DMS 273 (cell line): ENCODE measurements around the gene ZFYVE28.

Experiments
- DNase-seq: peaks from one replicate; lab custom pipeline; 2025; ENCODE audit not compliant: unreplicated experiment; lab: John Stamatoyannopoulos, UW

ZFYVE28 gene

GRCh38 chr4:2334826-2335728, 83.4 kb downstream of the ZFYVE28 start:
- DNase-seq = no peak

GRCh38 chr4:2333916-2334644, 84.4 kb downstream of the ZFYVE28 start:
- DNase-seq = no peak

DNA sequence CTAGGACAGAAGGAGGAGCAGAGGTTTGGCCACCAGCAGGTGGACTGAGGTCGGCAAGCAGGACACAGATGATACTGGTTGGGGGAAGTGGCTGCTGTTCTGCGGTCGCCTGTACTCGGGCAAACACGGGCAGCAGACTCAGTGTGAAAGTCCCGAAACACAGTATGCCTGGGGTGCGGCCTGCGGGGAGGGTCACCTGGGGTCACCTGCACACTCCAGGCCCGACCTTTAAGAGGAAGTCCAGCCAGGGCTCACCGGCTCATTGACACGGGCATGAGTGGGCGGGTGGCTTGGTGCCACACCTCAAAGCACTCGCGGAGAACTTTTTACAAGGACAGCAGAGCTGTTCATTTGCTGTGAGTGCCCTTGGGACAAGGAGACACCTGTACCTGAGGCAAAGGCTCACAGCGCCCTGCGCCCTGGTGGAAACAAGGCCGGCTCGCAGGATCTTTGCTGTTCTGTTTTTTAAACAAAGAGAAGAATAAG, 85.0 kb downstream of the ZFYVE28 start:
- no peak for DNase-seq

DNA sequence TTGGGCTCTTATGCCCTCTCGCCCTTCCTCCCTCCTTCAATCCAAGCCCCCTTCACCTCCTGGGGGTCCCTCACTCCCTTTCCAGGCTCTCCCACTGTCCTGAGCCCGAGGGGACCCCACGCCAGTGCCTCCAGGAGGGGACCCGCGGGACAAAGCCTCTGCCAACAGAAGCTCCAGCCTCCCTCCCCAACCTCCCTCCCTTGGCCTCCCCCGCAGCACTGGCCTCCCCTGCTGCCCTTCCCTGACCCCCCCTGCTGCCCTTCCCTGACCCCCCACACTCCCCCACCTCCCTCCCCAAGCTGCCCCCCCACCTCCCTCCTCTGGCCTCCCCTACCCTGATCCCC, 85.5 kb downstream of the ZFYVE28 start:
- DNase-seq = no peak

DNA sequence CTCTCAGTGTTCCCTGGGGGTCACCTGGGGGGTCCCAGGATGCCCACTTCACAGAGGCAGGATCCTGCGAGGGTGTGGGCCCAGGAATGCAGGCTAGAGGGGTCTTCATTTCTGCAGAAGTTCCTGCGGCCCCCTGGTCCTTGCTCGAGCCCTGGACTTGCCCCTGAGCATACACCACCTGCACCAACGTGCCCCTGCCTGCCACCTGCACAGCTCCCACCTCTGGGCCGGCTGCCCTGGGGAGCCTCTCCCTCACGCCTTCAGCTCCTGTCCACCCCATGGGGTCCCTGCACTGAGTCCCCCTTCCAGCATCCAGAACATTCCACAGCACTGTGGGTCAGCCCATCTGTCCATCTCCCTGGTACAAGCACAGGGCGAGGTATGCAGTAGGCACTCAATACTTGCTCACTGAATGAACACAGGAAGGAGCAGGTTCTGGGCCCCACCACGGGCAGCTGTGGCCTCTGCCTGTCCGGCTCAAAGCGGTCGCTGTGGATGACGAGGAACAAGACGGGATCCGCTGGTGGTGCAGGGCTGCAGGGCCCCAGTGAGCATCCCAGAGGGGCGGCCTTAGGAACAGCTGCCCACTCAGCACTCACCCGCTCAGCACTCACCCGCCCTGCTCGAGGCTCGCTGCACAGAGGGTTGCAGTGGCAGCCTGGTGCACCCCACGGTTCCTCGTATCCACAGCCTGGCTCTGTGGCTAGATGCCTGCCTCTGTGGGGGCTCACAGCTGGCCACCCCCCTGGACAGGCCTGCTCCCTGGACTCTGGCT, 86.1 kb downstream of the ZFYVE28 start:
- no peak for DNase-seq

DNA sequence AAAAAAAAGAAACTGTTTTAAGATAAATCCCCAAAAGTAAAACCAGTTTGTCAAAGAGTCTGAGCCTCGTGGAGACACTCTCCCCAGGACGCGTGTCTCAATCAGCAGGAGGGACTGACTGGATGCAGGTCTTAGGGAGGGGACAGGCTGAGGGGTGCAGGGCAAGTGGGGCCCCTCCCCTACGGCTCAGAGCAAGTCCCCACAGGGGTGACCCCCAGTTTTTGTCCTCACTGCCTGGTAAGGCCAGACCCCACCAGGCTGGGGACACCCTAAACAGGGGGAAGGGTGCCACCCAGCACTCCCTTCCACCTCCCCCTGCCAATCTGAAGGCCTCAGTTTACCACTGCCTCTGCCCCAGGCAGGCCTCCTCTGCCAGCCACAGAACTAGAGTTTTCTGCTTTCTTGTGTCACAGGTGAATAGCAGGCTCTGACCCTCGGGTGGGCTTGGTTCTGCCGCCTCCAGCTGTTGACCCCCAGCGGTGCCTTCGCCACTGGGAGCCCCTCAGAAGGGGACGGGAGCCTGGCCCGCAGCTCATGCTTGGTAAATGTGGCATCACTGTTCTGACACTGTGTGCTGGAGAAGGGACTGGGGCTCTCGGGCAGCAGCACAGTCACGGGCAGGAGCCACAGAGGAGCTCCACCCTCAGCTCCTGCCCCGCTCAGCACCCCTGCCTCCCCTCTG, 86.8 kb downstream of the ZFYVE28 start:
- DNase-seq = no peak

GRCh38 chr4:2331043-2331420, 87.4 kb downstream of the ZFYVE28 start:
- DNase-seq = no peak

- DNase-seq = no peak
These were observed 88.1 kb downstream of the ZFYVE28 start for GRCh38 chr4:2330091-2331042.

DNA sequence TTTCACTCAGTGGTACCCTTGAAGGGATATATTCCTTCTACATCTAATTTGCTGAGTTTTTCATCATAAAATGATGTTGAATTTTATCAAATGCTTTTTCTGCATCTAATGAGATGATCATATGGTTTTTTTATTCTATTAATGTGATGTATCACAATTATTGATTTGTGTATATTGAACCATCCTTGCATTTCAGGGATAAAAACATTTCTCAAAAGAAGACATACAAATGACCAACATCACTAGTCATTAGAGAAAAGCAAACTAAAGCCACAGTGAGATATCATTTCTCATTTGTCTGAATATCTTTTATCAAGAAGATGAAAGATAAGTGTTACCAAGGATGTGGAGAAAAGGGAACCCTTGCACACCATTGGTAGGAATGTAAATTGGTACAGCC, 90.9 kb downstream of the ZFYVE28 start:
- DNase-seq = no peak

DNA sequence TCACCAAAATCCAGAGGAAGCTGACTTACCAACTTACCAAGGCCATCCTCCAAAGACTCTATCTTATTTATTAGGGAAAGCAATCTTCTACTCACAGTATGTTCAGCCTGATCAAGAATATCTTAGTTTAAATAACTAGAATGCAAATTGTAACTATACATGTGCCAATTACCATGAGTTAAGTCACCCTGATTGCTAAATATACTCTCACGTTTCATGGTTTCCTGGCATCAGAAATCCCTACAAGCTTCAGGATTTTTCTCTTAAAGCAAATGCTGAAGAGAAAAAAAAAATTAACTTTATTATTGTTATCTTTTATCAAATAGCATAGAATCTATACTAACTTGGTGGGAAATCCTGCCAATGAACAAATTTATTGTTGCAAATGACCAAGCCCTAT, 93.6 kb downstream of the ZFYVE28 start:
- DNase-seq = no peak

- peak; percentile 56 for DNase-seq
These were observed 95.6 kb downstream of the ZFYVE28 start for GRCh38 chr4:2322841-2323240.

- DNase-seq = no peak
These were observed 96.2 kb downstream of the ZFYVE28 start for GRCh38 chr4:2322227-2322626.

DNA sequence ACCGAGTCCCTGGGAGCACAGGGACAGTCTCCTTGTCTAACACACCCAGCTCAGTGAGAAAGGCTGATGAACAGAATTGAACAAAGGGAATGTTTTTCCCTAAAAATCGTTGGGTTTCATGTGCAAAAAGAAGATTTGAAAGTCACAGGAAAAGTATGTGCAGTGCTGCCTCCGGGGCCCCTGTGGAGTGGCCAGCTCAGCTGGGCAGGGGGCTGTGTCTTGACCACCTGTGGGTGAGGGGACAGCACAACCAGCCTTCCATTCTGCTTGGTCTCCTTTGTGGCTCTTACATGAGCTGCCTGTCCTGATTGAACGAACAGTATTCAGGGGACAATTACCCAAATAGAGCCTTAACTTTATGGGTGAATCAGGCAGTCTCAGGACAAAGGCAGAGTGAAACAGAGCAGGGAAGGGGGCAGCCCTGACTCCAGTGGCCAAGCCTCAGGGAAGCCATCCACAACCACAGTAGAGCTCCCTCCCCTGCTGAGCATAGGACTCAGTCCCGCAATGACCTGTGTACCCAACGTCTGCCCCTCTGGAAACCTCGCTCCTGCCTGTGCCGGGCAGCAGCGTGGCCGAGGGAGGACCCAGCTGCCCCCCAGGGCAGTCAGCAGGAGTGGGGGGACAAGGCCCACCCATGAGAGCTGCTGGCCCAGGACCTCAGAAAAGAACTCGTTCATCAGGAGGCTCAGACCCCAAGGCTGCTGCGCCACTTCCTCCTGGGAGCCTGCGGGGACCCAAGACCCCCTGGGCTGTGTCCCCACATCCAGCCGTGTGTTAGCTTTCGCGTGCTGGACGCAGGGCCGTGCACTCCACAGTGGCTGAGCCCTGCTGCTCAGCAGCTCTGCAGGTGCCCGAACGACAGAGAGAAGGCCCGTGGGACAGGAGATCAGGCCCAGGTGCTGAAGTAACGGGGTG, 96.9 kb downstream of the ZFYVE28 start:
- DNase-seq = no peak

- no peak for DNase-seq
These were observed 97.7 kb downstream of the ZFYVE28 start for GRCh38 chr4:2320746-2321145.

DNA sequence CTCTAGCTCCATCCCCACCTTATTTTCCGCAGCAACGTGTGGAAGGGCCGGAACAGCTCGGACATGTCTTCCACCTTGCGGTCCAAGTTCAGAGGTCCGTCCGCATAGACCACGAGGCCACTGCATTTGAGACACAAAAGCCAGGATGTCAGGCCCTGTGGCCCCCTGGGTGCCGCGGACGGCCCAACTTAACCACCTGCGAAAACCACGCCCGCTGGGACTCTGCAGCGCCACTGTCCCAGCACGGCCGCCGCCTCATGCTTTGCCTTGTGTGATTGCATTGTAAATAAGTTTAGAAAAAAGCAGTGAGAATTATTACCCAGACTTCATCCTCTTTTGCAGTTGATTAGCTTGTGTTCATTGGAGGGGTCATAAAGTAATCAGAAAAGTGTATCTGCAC, 98.3 kb downstream of the ZFYVE28 start:
- DNase-seq = no peak

GRCh38 chr4:2318885-2319284, 99.6 kb downstream of the ZFYVE28 start:
- no peak for DNase-seq

DNA sequence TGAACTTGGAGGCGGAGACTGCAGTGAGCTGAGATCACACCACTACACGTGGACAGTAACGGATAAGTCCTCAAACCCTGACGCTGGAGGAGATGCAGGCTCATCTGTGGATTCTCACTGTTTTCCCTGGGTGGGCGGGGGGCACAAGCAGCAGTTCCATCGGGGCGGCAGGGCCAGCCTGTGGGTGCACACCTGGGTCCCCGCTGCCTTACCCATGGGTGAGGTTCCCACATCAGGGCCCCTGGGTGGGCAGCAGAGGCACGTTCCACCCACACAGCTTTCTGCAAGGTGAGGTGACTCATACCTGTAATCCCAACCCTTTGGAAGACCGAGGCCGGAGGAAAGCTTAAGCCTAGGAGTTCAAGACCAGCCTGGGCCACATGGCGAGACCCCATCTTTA, 100.0 kb downstream of the ZFYVE28 start:
- no peak for DNase-seq

DNA sequence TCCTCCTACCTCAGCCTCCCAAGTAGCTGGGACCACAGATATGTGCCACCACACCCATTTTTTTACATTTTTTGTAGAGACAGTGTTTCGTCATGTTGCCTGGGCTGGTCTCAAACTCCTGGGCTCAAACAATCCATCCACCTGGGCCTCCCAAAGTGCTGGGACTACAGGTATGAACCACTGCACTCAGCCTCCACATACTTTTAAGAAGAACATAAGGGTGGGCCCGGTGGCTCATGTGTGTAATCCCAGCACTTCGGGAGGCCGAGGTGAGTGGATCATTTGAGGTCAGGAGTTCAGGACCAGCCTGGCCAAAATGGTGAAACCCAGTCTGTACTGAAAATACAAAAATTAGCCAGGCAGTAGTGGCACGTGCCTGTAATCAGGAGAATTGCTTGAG, 105.1 kb downstream of the ZFYVE28 start:
- no peak for DNase-seq
